Measurements from ENCODE around the gene KY.
"Not testable (repeated sequence)": the region's sequence is repeated elsewhere in the genome, so short reads cannot be mapped to it uniquely, and the experiment has no call there.

Gene KY

GRCh38 chr3:134601539-134602439, 49.0 kb downstream of the KY start:
- peak; percentile 71 for DNase-seq (ENCODE audit: low spot score)

GRCh38 chr3:134600685-134601463, 49.9 kb downstream of the KY start:
- peak; percentile 83 for DNase-seq (ENCODE audit: low spot score)

- DNase-seq (ENCODE audit: low spot score): no peak
Observed at GRCh38 chr3:134600206-134600605, 50.6 kb downstream of the KY start.

- DNase-seq (ENCODE audit: low spot score): no peak
Observed at GRCh38 chr3:134598763-134599545, 51.9 kb downstream of the KY start.

- DNase-seq (ENCODE audit: low spot score): no peak
Observed at GRCh38 chr3:134597390-134597970, 53.3 kb downstream of the KY start.

GRCh38 chr3:134594986-134595385, 55.8 kb downstream of the KY start:
- DNase-seq (ENCODE audit: low spot score): not testable (repeated sequence)

- DNase-seq (ENCODE audit: low spot score): no peak
Observed at GRCh38 chr3:134594331-134594741, 56.5 kb downstream of the KY start.

- DNase-seq (ENCODE audit: low spot score): no peak
Observed at GRCh38 chr3:134592806-134593205, 58.0 kb downstream of the KY start.

GRCh38 chr3:134590766-134591165, 60.1 kb downstream of the KY start:
- no peak for DNase-seq (ENCODE audit: low spot score)

GRCh38 chr3:134579141-134579665, 71.6 kb downstream of the KY start:
- DNase-seq (ENCODE audit: low spot score): no peak

- no peak for DNase-seq (ENCODE audit: low spot score)
Observed at GRCh38 chr3:134576831-134577230, 74.0 kb downstream of the KY start.

- no peak for DNase-seq (ENCODE audit: low spot score)
Observed at GRCh38 chr3:134576426-134576825, 74.4 kb downstream of the KY start.

- DNase-seq (ENCODE audit: low spot score): not testable (repeated sequence)
Observed at GRCh38 chr3:134569899-134570298, 80.9 kb downstream of the KY start.

- no peak for DNase-seq (ENCODE audit: low spot score)
Observed at GRCh38 chr3:134568790-134569189, 82.0 kb downstream of the KY start.

- DNase-seq (ENCODE audit: low spot score): no peak
Observed at GRCh38 chr3:134567605-134568004, 83.2 kb downstream of the KY start.

GRCh38 chr3:134564991-134565390, 85.8 kb downstream of the KY start:
- no peak for DNase-seq (ENCODE audit: low spot score)

- DNase-seq (ENCODE audit: low spot score): no peak
Observed at GRCh38 chr3:134563601-134564000, 87.2 kb downstream of the KY start.

- no peak for DNase-seq (ENCODE audit: low spot score)
Observed at GRCh38 chr3:134562055-134562454, 88.8 kb downstream of the KY start.

- DNase-seq (ENCODE audit: low spot score): no peak
Observed at GRCh38 chr3:134559591-134559990, 91.2 kb downstream of the KY start.
